SH-SY5Y (cell line): ENCODE data around the gene MUC2.

Experiments used
- GATA2 ChIP-seq: IDR thresholded peaks from 2 replicates; pipeline ENCODE4 v1.6.1; 2011; ENCODE audit warnings: mild to moderate bottlenecking, low read depth, low read length
- GATA3 ChIP-seq: IDR thresholded peaks from 2 replicates; pipeline ENCODE4 v1.6.1; 2011; ENCODE audit warnings: low read depth, mild to moderate bottlenecking, low read length, moderate library complexity

DNA sequence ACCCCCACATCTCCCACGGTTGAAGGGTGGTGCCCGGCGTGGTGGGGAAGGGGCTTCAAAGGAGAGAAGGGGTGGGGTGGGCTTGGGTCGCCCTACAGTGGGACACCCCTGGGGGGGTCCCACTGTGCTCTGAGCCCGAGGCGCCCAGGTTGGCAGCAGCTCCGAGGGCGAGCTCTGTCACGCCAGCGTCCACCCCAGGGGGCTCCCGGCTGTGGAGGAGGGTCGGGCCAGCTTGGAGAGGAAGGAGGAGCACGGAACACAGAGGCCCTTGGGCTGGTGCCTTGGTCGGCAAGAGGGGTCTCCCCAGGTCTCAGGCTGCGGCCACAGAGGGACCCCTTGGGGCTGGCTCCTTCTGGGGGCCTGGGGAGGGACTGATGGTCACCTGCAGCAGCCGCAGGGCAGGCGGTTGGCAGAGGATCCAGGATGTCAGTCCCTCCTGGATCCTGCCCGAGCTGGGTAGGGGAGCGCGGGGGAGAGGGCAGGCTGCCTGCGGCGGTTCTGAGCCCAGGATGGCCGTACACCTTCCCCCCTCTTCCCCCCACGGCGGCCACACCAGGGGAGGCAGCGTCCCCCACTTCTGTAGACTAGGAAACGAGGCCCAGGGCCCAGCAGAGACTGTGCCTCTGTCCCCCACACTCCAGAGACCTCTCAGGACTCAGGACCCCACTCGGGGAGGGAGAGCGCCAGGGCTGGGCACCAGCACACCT is 38.9 kb upstream of the MUC2 start:
- no peak for TF ChIP-seq GATA2
- no peak for TF ChIP-seq GATA3
